ENCODE measurements around the gene ARHGAP6.

ARHGAP6 gene

GRCh38 chrX:11159149-11159548 lies 506.6 kb downstream of the ARHGAP6 start:
- H3K27ac ChIP-seq (ENCODE audit: low read depth, low read length): no peak overlapping the region
- H3K27me3 ChIP-seq (ENCODE audit: control insufficient read depth in 5 of 5, insufficient read depth in 4 of 5, low read length in 5 of 5): peaks cover 0 to 3% (median 0%) of the 10 kb centered on the region in 5 donors
- no peaks in the 10 kb centered on the region for H3K9me3 ChIP-seq (ENCODE audit: control insufficient read depth in 5 of 5, low read length in 5 of 5)
- no peaks in the 10 kb centered on the region for H3K4me1 ChIP-seq (ENCODE audit: control insufficient read depth in 5 of 5, insufficient read depth in 5 of 5, low read length in 5 of 5)
- H3K36me3 ChIP-seq (ENCODE audit: control insufficient read depth in 5 of 5, insufficient read depth in 5 of 5, low read length in 5 of 5): no peaks in the 10 kb centered on the region
- no peak overlapping the region for H3K9ac ChIP-seq (ENCODE audit: low read length in 5 of 5)
- H3K4me3 ChIP-seq (ENCODE audit: low read depth in 1 of 5, low read length in 5 of 5): no peak overlapping the region

- Histone ChIP-seq H3K4me1 (ENCODE audit: control insufficient read depth in 5 of 5, insufficient read depth in 5 of 5, low read length in 5 of 5) (no peaks in the 10 kb centered on the region), H3K9ac (ENCODE audit: low read length in 5 of 5) (no peak overlapping the region), H3K27me3 (ENCODE audit: control insufficient read depth in 5 of 5, insufficient read depth in 4 of 5, low read length in 5 of 5) (peaks cover 0 to 5% (median 0%) of the 10 kb centered on the region in 5 donors), H3K27ac (ENCODE audit: low read depth, low read length) (no peak overlapping the region), H3K4me3 (ENCODE audit: low read depth in 1 of 5, low read length in 5 of 5) (no peak overlapping the region), H3K9me3 (ENCODE audit: control insufficient read depth in 5 of 5, low read length in 5 of 5) (no peaks in the 10 kb centered on the region), H3K36me3 (ENCODE audit: control insufficient read depth in 5 of 5, insufficient read depth in 5 of 5, low read length in 5 of 5) (no peaks in the 10 kb centered on the region)
Measured at GRCh38 chrX:11151799-11152559, 513.7 kb downstream of the ARHGAP6 start.

- no peaks in the 10 kb centered on the region for H3K9me3 ChIP-seq (ENCODE audit: control insufficient read depth in 5 of 5, low read length in 5 of 5)
- H3K36me3 ChIP-seq (ENCODE audit: control insufficient read depth in 5 of 5, insufficient read depth in 5 of 5, low read length in 5 of 5): peaks cover 0 to 3% (median 0%) of the 10 kb centered on the region in 5 donors
- no peak overlapping the region for H3K4me3 ChIP-seq (ENCODE audit: low read depth in 1 of 5, low read length in 5 of 5)
- no peak overlapping the region for H3K9ac ChIP-seq (ENCODE audit: low read length in 5 of 5)
- H3K27me3 ChIP-seq (ENCODE audit: control insufficient read depth in 5 of 5, insufficient read depth in 4 of 5, low read length in 5 of 5): peaks cover 0 to 10% (median 3%) of the 10 kb centered on the region in 5 donors
- no peaks in the 10 kb centered on the region for H3K4me1 ChIP-seq (ENCODE audit: control insufficient read depth in 5 of 5, insufficient read depth in 5 of 5, low read length in 5 of 5)
- no peak overlapping the region for H3K27ac ChIP-seq (ENCODE audit: low read depth, low read length)
Measured at GRCh38 chrX:11148401-11148800, 517.3 kb downstream of the ARHGAP6 start.

- no peaks in the 10 kb centered on the region for H3K4me1 ChIP-seq (ENCODE audit: control insufficient read depth in 5 of 5, insufficient read depth in 5 of 5, low read length in 5 of 5)
- H3K4me3 ChIP-seq (ENCODE audit: low read depth in 1 of 5, low read length in 5 of 5): no peak overlapping the region
- H3K36me3 ChIP-seq (ENCODE audit: control insufficient read depth in 5 of 5, insufficient read depth in 5 of 5, low read length in 5 of 5): peaks cover 0 to 3% (median 0%) of the 10 kb centered on the region in 5 donors
- H3K9ac ChIP-seq (ENCODE audit: low read length in 5 of 5): no peak overlapping the region
- no peaks in the 10 kb centered on the region for H3K9me3 ChIP-seq (ENCODE audit: control insufficient read depth in 5 of 5, low read length in 5 of 5)
- H3K27me3 ChIP-seq (ENCODE audit: control insufficient read depth in 5 of 5, insufficient read depth in 4 of 5, low read length in 5 of 5): peaks cover 0 to 13% (median 4%) of the 10 kb centered on the region in 5 donors
- H3K27ac ChIP-seq (ENCODE audit: low read depth, low read length): no peak overlapping the region
Measured at GRCh38 chrX:11146411-11146810, 519.3 kb downstream of the ARHGAP6 start.

- H3K27me3 ChIP-seq (ENCODE audit: control insufficient read depth in 5 of 5, insufficient read depth in 4 of 5, low read length in 5 of 5): peaks cover 0 to 19% (median 4%) of the 10 kb centered on the region in 5 donors
Measured at GRCh38 chrX:11143931-11144678, 521.6 kb downstream of the ARHGAP6 start.

GRCh38 chrX:11138498-11139390 lies 527.0 kb downstream of the ARHGAP6 start:
- H3K36me3 ChIP-seq (ENCODE audit: control insufficient read depth in 5 of 5, insufficient read depth in 5 of 5, low read length in 5 of 5): peaks cover 0 to 2% (median 0%) of the 10 kb centered on the region in 5 donors
- H3K9ac ChIP-seq (ENCODE audit: low read length in 5 of 5): no peak overlapping the region
- H3K9me3 ChIP-seq (ENCODE audit: control insufficient read depth in 5 of 5, low read length in 5 of 5): no peaks in the 10 kb centered on the region
- no peak overlapping the region for H3K4me3 ChIP-seq (ENCODE audit: low read depth in 1 of 5, low read length in 5 of 5)
- no peak overlapping the region for H3K27ac ChIP-seq (ENCODE audit: low read depth, low read length)
- H3K27me3 ChIP-seq (ENCODE audit: control insufficient read depth in 5 of 5, insufficient read depth in 4 of 5, low read length in 5 of 5): peaks cover 0 to 14% (median 6%) of the 10 kb centered on the region in 5 donors
- H3K4me1 ChIP-seq (ENCODE audit: control insufficient read depth in 5 of 5, insufficient read depth in 5 of 5, low read length in 5 of 5): peaks cover 0 to 5% (median 3%) of the 10 kb centered on the region in 5 donors

More at GRCh38 chrX:11143931-11144678, 521.6 kb downstream of the ARHGAP6 start:
- Histone ChIP-seq H3K9me3 (ENCODE audit: control insufficient read depth in 5 of 5, low read length in 5 of 5) (no peaks in the 10 kb centered on the region), H3K9ac (ENCODE audit: low read length in 5 of 5) (no peak overlapping the region), H3K4me3 (ENCODE audit: low read depth in 1 of 5, low read length in 5 of 5) (no peak overlapping the region), H3K4me1 (ENCODE audit: control insufficient read depth in 5 of 5, insufficient read depth in 5 of 5, low read length in 5 of 5) (no peaks in the 10 kb centered on the region), H3K27ac (ENCODE audit: low read depth, low read length) (no peak overlapping the region), H3K36me3 (ENCODE audit: control insufficient read depth in 5 of 5, insufficient read depth in 5 of 5, low read length in 5 of 5) (peaks cover 0 to 3% (median 0%) of the 10 kb centered on the region in 5 donors)

- H3K4me1 ChIP-seq (ENCODE audit: control insufficient read depth in 5 of 5, insufficient read depth in 5 of 5, low read length in 5 of 5): peaks cover 0 to 5% (median 3%) of the 10 kb centered on the region in 5 donors
- H3K27me3 ChIP-seq (ENCODE audit: control insufficient read depth in 5 of 5, insufficient read depth in 4 of 5, low read length in 5 of 5): peaks cover 0 to 8% (median 4%) of the 10 kb centered on the region in 5 donors
- H3K4me3 ChIP-seq (ENCODE audit: low read depth in 1 of 5, low read length in 5 of 5): no peak overlapping the region
Measured at GRCh38 chrX:11137543-11138139, 528.1 kb downstream of the ARHGAP6 start.

GRCh38 chrX:11135564-11136185 lies 530.0 kb downstream of the ARHGAP6 start:
- Histone ChIP-seq H3K36me3 (ENCODE audit: control insufficient read depth in 5 of 5, insufficient read depth in 5 of 5, low read length in 5 of 5) (no peaks in the 10 kb centered on the region), H3K27ac (ENCODE audit: low read depth, low read length) (no peak overlapping the region), H3K9ac (ENCODE audit: low read length in 5 of 5) (no peak overlapping the region), H3K27me3 (ENCODE audit: control insufficient read depth in 5 of 5, insufficient read depth in 4 of 5, low read length in 5 of 5) (peaks cover 0 to 8% (median 4%) of the 10 kb centered on the region in 5 donors), H3K9me3 (ENCODE audit: control insufficient read depth in 5 of 5, low read length in 5 of 5) (no peaks in the 10 kb centered on the region), H3K4me1 (ENCODE audit: control insufficient read depth in 5 of 5, insufficient read depth in 5 of 5, low read length in 5 of 5) (peaks cover 0 to 5% (median 3%) of the 10 kb centered on the region in 5 donors), H3K4me3 (ENCODE audit: low read depth in 1 of 5, low read length in 5 of 5) (no peak overlapping the region)

More at GRCh38 chrX:11137543-11138139, 528.1 kb downstream of the ARHGAP6 start:
- H3K9me3 ChIP-seq (ENCODE audit: control insufficient read depth in 5 of 5, low read length in 5 of 5): no peaks in the 10 kb centered on the region
- H3K9ac ChIP-seq (ENCODE audit: low read length in 5 of 5): no peak overlapping the region
- H3K36me3 ChIP-seq (ENCODE audit: control insufficient read depth in 5 of 5, insufficient read depth in 5 of 5, low read length in 5 of 5): no peaks in the 10 kb centered on the region
- no peak overlapping the region for H3K27ac ChIP-seq (ENCODE audit: low read depth, low read length)

GRCh38 chrX:11131146-11131545 lies 534.6 kb downstream of the ARHGAP6 start:
- Histone ChIP-seq H3K9ac (ENCODE audit: low read length in 5 of 5) (no peak overlapping the region), H3K9me3 (ENCODE audit: control insufficient read depth in 5 of 5, low read length in 5 of 5) (no peaks in the 10 kb centered on the region), H3K27me3 (ENCODE audit: control insufficient read depth in 5 of 5, insufficient read depth in 4 of 5, low read length in 5 of 5) (peaks cover 0 to 7% (median 3%) of the 10 kb centered on the region in 5 donors), H3K4me1 (ENCODE audit: control insufficient read depth in 5 of 5, insufficient read depth in 5 of 5, low read length in 5 of 5) (peaks cover 0 to 3% (median 0%) of the 10 kb centered on the region in 5 donors), H3K36me3 (ENCODE audit: control insufficient read depth in 5 of 5, insufficient read depth in 5 of 5, low read length in 5 of 5) (no peaks in the 10 kb centered on the region), H3K27ac (ENCODE audit: low read depth, low read length) (no peak overlapping the region), H3K4me3 (ENCODE audit: low read depth in 1 of 5, low read length in 5 of 5) (no peak overlapping the region)
